GM12878 (cell line): ENCODE results near the gene ABHD11. TPM values are rescaled to one million over a fixed set of nuclear protein-coding genes. Genes with fewer than 3 reads are reported as not detected.
A peak's percentile ranks its signal among the peaks of the same experiment; 100 is the strongest.

Experiments
- ATAC-seq: fragments of 200-7000 bp; cut with Tn5 transposase; 3 replicates; pipeline ENCODE4 v1.9.1; 2020; ENCODE audit warnings: mild to moderate bottlenecking, moderate library complexity
- BruUV-seq: library from RNA; stranded (reverse); fragments of 400-500 nt; replicated peaks from 2 replicates; lab custom pipeline; 2021; lab: Mats Ljungman, UMichigan
- CTCF ChIA-PET: fragments of 300-600 bp; sonication (Branson Sonifier 250); formaldehyde crosslinking; extraction: SDS; loops from one replicate; lab custom pipeline; 2021; ENCODE audit warnings: inconsistent platforms; lab: Yijun Ruan, JAX
- POLR2A ChIA-PET: fragments of 350-600 bp; formaldehyde crosslinking; extraction: SDS; loops from one replicate; lab custom pipeline; 2021; ENCODE audit warnings: inconsistent platforms; lab: Charles Lee
- RAD21 ChIA-PET: fragments of 300-600 bp; sonication (Branson Sonifier 250); formaldehyde crosslinking; loops from one replicate; lab custom pipeline; 2023; ENCODE audit warnings: antibody characterized with exemption; ENCODE audit not compliant: unreplicated experiment; lab: Charles Lee
- SMC1A ChIA-PET: fragments of 300-600 bp; sonication (Branson Sonifier 250); formaldehyde crosslinking; loops from one replicate; lab custom pipeline; 2023; ENCODE audit not compliant: unreplicated experiment, uncharacterized antibody; lab: Charles Lee
- DNase-seq: peaks from one replicate; pipeline ENCODE4 v3.0.0-alpha.2; 2011; ENCODE audit warnings: low read depth, low spot score
- FAIRE-seq: peaks from 3 replicates; lab custom pipeline; 2011; peaks lifted over from hg19 to GRCh38; lab: Jason Lieb, UNC
- H2AFZ ChIP-seq: 2 replicates; pipeline ENCODE4 v1.6.0; 2011; ENCODE audit warnings: low read depth, low read length, control low read depth; ENCODE audit not compliant: control insufficient read depth
- H3K27ac ChIP-seq: 2 replicates; pipeline ENCODE4 v1.5.1; 2011; ENCODE audit warnings: control low read depth; ENCODE audit not compliant: control insufficient read depth, insufficient read depth
- H3K27me3 ChIP-seq, 2 experiments: replicated peaks in 1 of 2; 2 replicates each; pipeline versions ENCODE4 v1.6.0 to v1.6.1; 2011; ENCODE audit warnings: low read length in 1 of 2; ENCODE audit not compliant: control insufficient read depth in 2 of 2, insufficient read depth in 2 of 2
- H3K36me3 ChIP-seq, 2 experiments: 2 replicates each; pipeline ENCODE4 v1.5.1; 2011; ENCODE audit warnings: low read length in 1 of 2; ENCODE audit not compliant: control insufficient read depth in 2 of 2, insufficient read depth in 2 of 2
- H3K4me1 ChIP-seq: 2 replicates; pipeline ENCODE4 v1.6.1; 2011; ENCODE audit warnings: mild to moderate bottlenecking, low read length, moderate library complexity, mixed read lengths; ENCODE audit not compliant: control insufficient read depth, insufficient read depth
- H3K4me2 ChIP-seq: 2 replicates; pipeline ENCODE4 v1.6.0; 2011; ENCODE audit warnings: control low read depth; ENCODE audit not compliant: control insufficient read depth, insufficient read depth
- H3K4me3 ChIP-seq: fragments of 200-600 bp; sonication (generic); 2 replicates; pipeline ENCODE4 v1.5.1; 2016
- H3K79me2 ChIP-seq: 2 replicates; pipeline ENCODE4 v1.6.0; 2011; ENCODE audit warnings: low read length; ENCODE audit not compliant: control insufficient read depth, insufficient read depth
- H3K9ac ChIP-seq: 2 replicates; pipeline ENCODE4 v1.8.0; 2011; ENCODE audit warnings: low read length, control low read depth, mixed read lengths; ENCODE audit not compliant: control insufficient read depth, insufficient read depth
- H3K9me3 ChIP-seq: replicated peaks from 3 replicates; pipeline ENCODE4 v1.5.1; 2011; ENCODE audit warnings: mild to moderate bottlenecking, low read length; ENCODE audit not compliant: control insufficient read depth, insufficient read depth
- H4K20me1 ChIP-seq: 2 replicates; pipeline ENCODE4 v1.6.0; 2011; ENCODE audit not compliant: control insufficient read depth, insufficient read depth
- BRCA1 ChIP-seq: IDR thresholded peaks from 2 replicates; pipeline ENCODE4 v1.6.1; 2011; ENCODE audit warnings: low read depth, low read length, improper control_type of control experiment
- CBX3 ChIP-seq: fragments of 200-600 bp; sonication (generic); IDR thresholded peaks from 2 replicates; pipeline ENCODE4 v1.6.1; 2016; ENCODE audit warnings: low read depth, borderline replicate concordance
- CHD2 ChIP-seq: IDR thresholded peaks from 2 replicates; pipeline ENCODE4 v1.6.1; 2011; ENCODE audit warnings: low read depth, low read length, improper control_type of control experiment, borderline replicate concordance
- E2F4 ChIP-seq: IDR thresholded peaks from 2 replicates; pipeline ENCODE4 v1.6.1; 2012; ENCODE audit warnings: low read depth, low read length, improper control_type of control experiment
- GATAD2B ChIP-seq: fragments of 450-650 bp; conservative IDR thresholded peaks from 2 replicates; pipeline ENCODE4 v1.6.1; 2017; ENCODE audit warnings: low read depth, mild to moderate bottlenecking, moderate library complexity
- IKZF2 ChIP-seq, 2 experiments: fragments of 450-650 bp; IDR thresholded peaks; 2 replicates each; pipeline ENCODE4 v1.6.1; 2017; ENCODE audit warnings: mild to moderate bottlenecking in 2 of 2, moderate library complexity in 2 of 2
- JUND ChIP-seq: IDR thresholded peaks from 2 replicates; pipeline ENCODE4 v1.6.1; 2012; ENCODE audit warnings: low read depth, mild to moderate bottlenecking, low read length, improper control_type of control experiment, moderate library complexity
- NRF1 ChIP-seq: conservative IDR thresholded peaks from 2 replicates; pipeline ENCODE4 v1.6.1; 2011; ENCODE audit warnings: mild to moderate bottlenecking, low read depth, low read length, improper control_type of control experiment
- RAD51 ChIP-seq: fragments of 450-650 bp; IDR thresholded peaks from 2 replicates; pipeline ENCODE4 v1.6.1; 2016; ENCODE audit warnings: moderate library complexity, mild to moderate bottlenecking, inconsistent platforms
- RB1 ChIP-seq: fragments of 450-650 bp; formaldehyde crosslinking; IDR thresholded peaks from 2 replicates; pipeline ENCODE4 v1.6.1; 2017; ENCODE audit warnings: mild to moderate bottlenecking, borderline replicate concordance
- RELB ChIP-seq: fragments of 450-650 bp; IDR thresholded peaks from 2 replicates; pipeline ENCODE4 v1.6.1; 2017; ENCODE audit warnings: low read depth, mild to moderate bottlenecking, moderate library complexity
- RUNX3 ChIP-seq: IDR thresholded peaks from 2 replicates; pipeline ENCODE4 v1.6.1; 2012; ENCODE audit warnings: low read length, inconsistent platforms
- TCF12 ChIP-seq: IDR thresholded peaks from 2 replicates; pipeline ENCODE4 v1.6.1; 2011; ENCODE audit warnings: low read depth, mild to moderate bottlenecking, low read length
- ZBTB40 ChIP-seq: fragments of 450-650 bp; IDR thresholded peaks from 2 replicates; pipeline ENCODE4 v1.6.1; 2016; ENCODE audit warnings: mild to moderate bottlenecking, moderate library complexity, borderline replicate concordance
- ZNF622 ChIP-seq: fragments of 450-650 bp; IDR thresholded peaks from 2 replicates; pipeline ENCODE4 v1.6.1; 2017; ENCODE audit warnings: mild to moderate bottlenecking, inconsistent platforms
- WGBS: methylation state at CpG from one replicate; pipeline ENCODE4 v1.1.6; 2016; ENCODE audit warnings: low lambda C conversion rate; ENCODE audit not compliant: insufficient replicate concordance, insufficient coverage; ENCODE audit errors: missing lambda C conversion rate; 5-methylcytosine and 5-hydroxymethylcytosine counted together
- in situ Hi-C: fragments of 300-500 bp; cut with MboI; formaldehyde crosslinking; loops from 9 replicates; pipeline ENCODE4 v1.14.3; 2018; ENCODE audit warnings: mixed read lengths
- intact Hi-C: fragments of 100-400 bp; cut with micrococcal nuclease; formaldehyde crosslinking; loops from one replicate; pipeline ENCODE4 v1.14.2; 2022; ENCODE audit not compliant: unreplicated experiment
- polyA plus RNA-seq, 11 experiments: library from polyadenylated mRNA; depleted of rRNA in 4 of 11; unstranded in 6 of 11; stranded (reverse) in 5 of 11; fragments of >200 nt; fragmentation: Nextera tagmentation in 4 of 11; fragmentation: Illumina TruSeq in 1 of 11; extraction: Ambion mirVana in 4 of 11; extraction: Trizol in 1 of 11; gene quantifications; 1 replicate in 1 of 11; 2 replicates in 10 of 11; pipeline versions ENCODE4 v1.2.1 to v1.2.3, GENCODE V29; 2011 to 2016; ENCODE audit warnings: inconsistent platforms in 2 of 11, missing spikeins in 2 of 11, low read depth in 1 of 11
- total RNA-seq, 4 experiments: library from RNA; depleted of rRNA in 3 of 4; stranded (reverse); fragments of >200 nt in 3 of 4; fragmentation: Illumina TruSeq in 1 of 4; extraction: Trizol in 1 of 4; gene quantifications; 2 replicates each; pipeline versions ENCODE4 v1.2.1 to v1.2.3, GENCODE V29; 2013 to 2021

The ABHD11 gene
- total and polyA plus RNA-seq, 10 of the 15 experiments (the other 5 are each of a cell fraction or from before 2014, with no cell fraction given), result 2.8 to 24.8 (median 10.1) TPM

GRCh38 chr7:73717991-73718405, 20.6 kb downstream of the ABHD11 start (continued):
- no peak for TF ChIP-seq RELB
- no peak for TF ChIP-seq CBX3
- TF ChIP-seq IKZF2 (IDR thresholded peaks at IDR 0.05), result peak; percentile 48 to 49
- no peak for TF ChIP-seq RAD51
- TF ChIP-seq RB1, result no peak
- no peak for TF ChIP-seq GATAD2B
- peak; percentile 73 for TF ChIP-seq RUNX3
- no peak for TF ChIP-seq TCF12

DNA sequence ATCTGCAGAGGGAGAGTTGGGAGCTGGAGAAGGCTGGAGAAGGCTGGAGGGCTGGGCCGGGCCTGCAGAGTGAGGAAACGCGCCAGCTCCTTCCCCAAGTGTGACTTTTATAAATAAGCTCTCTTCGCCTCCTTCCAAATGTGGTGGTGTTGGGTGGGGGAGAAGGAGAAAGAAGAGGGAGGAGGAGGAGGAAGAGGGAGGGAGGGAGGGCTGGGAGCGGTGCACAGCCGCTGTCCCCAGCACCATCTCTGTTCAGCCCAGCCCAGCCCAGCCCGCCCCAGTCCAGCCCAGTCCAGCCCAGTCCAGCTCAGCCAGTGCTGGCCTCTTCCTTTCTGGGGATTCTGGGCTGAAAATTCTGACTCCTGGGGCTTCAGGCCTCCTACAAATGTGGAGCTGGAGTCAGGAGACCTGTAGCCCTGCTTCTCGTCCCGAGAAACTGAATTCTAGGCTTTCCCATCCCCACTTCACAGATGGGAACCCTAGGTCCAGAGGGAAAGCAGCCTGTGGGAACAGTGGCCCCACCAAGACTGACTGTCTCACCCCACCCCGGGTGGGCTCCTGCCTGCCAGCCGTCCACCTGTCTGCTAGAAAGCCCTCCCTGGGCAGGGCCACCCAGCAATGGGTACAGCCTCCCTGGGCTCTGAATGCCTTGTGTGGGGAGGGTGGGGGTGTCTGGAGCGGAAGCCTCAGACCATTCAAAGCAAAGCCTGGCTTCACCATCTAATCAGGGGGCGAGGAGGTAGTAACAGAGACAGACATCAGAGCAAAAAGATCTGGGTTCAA, 21.4 kb downstream of the ABHD11 start:
- ChIA-PET SMC1A (no interaction called here), POLR2A (no interaction called here), CTCF (interaction anchor here (0.9 kb wide), 1 partner anchor 17 kb away, joined by 3 read pairs; no protein-coding TSS in a partner anchor), RAD21 (interaction anchor here (1.4 to 1.7 kb wide), 2 partner anchors 22 to 110 kb away, joined by 4 read pairs; partner anchors contain the start of gene ABHD11)
- intact Hi-C loops (no loop called here), in situ Hi-C loops (no loop called here)
- DNase-seq (no peak), ATAC-seq (peak; percentile 6; the same call in 2 of the 3 replicates), FAIRE-seq (no peak)
- Histone ChIP-seq H3K9ac (no peak overlapping the region; the same call in 1 of the 2 replicates), H3K4me3 (no peak overlapping the region), H4K20me1 (0 out of 2 replicates have a peak, but pooled peaks cover 4% of the 10 kb centered on the region), H3K27ac (no peak overlapping the region), H3K36me3 (no peaks in the 10 kb centered on the region), H3K79me2 (no peaks in the 10 kb centered on the region), H2AFZ (no peak overlapping the region), H3K4me1 (peaks cover 12% of the 10 kb centered on the region), H3K4me2 (peak overlapping the region; percentile 23; the same call in 1 of the 2 replicates), H3K9me3 (no peaks in the 10 kb centered on the region), H3K27me3 (no peaks in the 10 kb centered on the region)
- WGBS, result 92% methylated on average over 9 of the region's 13 CpGs
- BruUV-seq, result no TSS peak
- TF ChIP-seq CHD2 (no peak), NRF1 (no peak), ZNF622 (no peak), BRCA1 (no peak), ZBTB40 (no peak), JUND (no peak), E2F4 (no peak)
